Measurements from ENCODE around the gene GARNL3.

DNA sequence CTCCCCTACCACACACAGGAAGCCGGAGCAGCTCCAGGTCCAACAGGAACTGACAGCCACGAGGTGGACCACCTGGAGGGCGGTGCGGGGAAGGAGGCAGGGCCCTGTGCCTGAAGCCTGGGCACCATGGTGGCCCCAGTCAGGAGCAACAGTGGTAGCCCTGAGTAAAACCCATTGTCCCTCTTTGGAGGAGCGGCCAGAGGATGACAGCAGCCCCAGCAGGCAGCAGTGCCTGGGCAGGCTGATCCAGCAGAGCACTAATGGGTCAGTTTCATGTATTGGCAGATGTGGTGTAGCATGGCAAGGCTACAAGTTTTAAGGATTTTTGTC is 47.7 kb upstream of the GARNL3 start:
- TF ChIP-seq POLR2A (IDR thresholded peaks at IDR 0.05; ENCODE audit: low read depth) (no peak), POLR2AphosphoS5 (IDR thresholded peaks at IDR 0.05) (no peak)
- TF ChIP-seq, protein P1, sequence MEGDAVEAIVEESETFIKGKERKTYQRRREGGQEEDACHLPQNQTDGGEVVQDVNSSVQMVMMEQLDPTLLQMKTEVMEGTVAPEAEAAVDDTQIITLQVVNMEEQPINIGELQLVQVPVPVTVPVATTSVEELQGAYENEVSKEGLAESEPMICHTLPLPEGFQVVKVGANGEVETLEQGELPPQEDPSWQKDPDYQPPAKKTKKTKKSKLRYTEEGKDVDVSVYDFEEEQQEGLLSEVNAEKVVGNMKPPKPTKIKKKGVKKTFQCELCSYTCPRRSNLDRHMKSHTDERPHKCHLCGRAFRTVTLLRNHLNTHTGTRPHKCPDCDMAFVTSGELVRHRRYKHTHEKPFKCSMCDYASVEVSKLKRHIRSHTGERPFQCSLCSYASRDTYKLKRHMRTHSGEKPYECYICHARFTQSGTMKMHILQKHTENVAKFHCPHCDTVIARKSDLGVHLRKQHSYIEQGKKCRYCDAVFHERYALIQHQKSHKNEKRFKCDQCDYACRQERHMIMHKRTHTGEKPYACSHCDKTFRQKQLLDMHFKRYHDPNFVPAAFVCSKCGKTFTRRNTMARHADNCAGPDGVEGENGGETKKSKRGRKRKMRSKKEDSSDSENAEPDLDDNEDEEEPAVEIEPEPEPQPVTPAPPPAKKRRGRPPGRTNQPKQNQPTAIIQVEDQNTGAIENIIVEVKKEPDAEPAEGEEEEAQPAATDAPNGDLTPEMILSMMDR (IDR thresholded peaks at IDR 0.05) = no peak
